Adrenal gland (tissue), 12 donors: Measurements from ENCODE around the gene SLC17A6. TPM values are rescaled to one million over a fixed set of nuclear protein-coding genes. Genes with fewer than 3 reads are reported as not detected.

Experiments used
- DNase-seq, 7 donors: peaks; one replicate each; pipeline ENCODE4 v3.0.0-alpha.2; 2019 to 2020
- H3K27ac ChIP-seq, 5 donors: fragments of 200-600 bp; sonication (generic) in 4 of 5; 1 replicate in 3 of 5; 2 replicates in 2 of 5; pipeline versions ENCODE4 v1.5.1 to v1.8.0; 2016 to 2020; ENCODE audit warnings: mild to moderate bottlenecking in 1 of 5
- H3K27me3 ChIP-seq: fragments of 200-600 bp; 2 replicates; pipeline ENCODE4 v1.8.0; 2021
- H3K36me3 ChIP-seq, 2 donors: fragments of 200-600 bp; replicated peaks in 1 of 2; 1 replicate in 1 of 2; 2 replicates in 1 of 2; pipeline versions ENCODE4 v1.5.1 to v1.8.0; 2018 to 2022
- H3K4me1 ChIP-seq, 2 donors: fragments of 200-600 bp; replicated peaks in 1 of 2; 1 replicate in 1 of 2; 2 replicates in 1 of 2; pipeline versions ENCODE4 v1.5.1 to v1.8.0; 2018 to 2021
- H3K4me3 ChIP-seq, 4 donors: fragments of 200-600 bp; sonication (generic) in 3 of 4; one replicate each; pipeline ENCODE4 v1.5.1; 2016 to 2018
- H3K9me3 ChIP-seq, 3 donors: fragments of 200-600 bp; sonication (generic) in 1 of 3; replicated peaks in 1 of 3; 1 replicate in 2 of 3; 2 replicates in 1 of 3; pipeline versions ENCODE4 v1.5.1 to v1.8.0; 2016 to 2021
- CTCF ChIP-seq, 6 experiments: fragments of 450-650 bp in 4 of 6; fragments of 200-600 bp in 2 of 6; sonication (generic) in 1 of 6; IDR thresholded peaks; 1 replicate in 5 of 6; 2 replicates in 1 of 6; pipeline versions ENCODE4 v1.5.1 to v1.8.0; 2016 to 2021; ENCODE audit warnings: antibody characterized with exemption in 6 of 6, mild to moderate bottlenecking in 2 of 6, moderate library complexity in 1 of 6
- POLR2A ChIP-seq, 2 donors: fragments of 450-650 bp; IDR thresholded peaks; one replicate each; pipeline ENCODE4 v1.6.1; 2017; ENCODE audit warnings: antibody characterized with exemption in 2 of 2, mild to moderate bottlenecking in 2 of 2, moderate library complexity in 1 of 2
- WGBS, 4 donors: extraction: QIAGEN DNeasy Blood & Tissue Kit in 2 of 4; methylation state at CpG; one replicate each; pipeline versions ENCODE4 v1.1.5 to v1.1.7; 2013 to 2017; 5-methylcytosine and 5-hydroxymethylcytosine counted together
- intact Hi-C, 2 donors: fragments of 100-400 bp; cut with DNase I; formaldehyde crosslinking; loops; one replicate each; pipeline versions ENCODE4 v1.14.1 to v1.15.0; 2022 to 2023
- polyA plus RNA-seq, 3 donors: library from polyadenylated mRNA; stranded (reverse); fragments of 200-250 nt in 2 of 3; fragments of 350-450 nt in 1 of 3; fragmentation: Illumina TruSeq in 1 of 3; extraction: RNeasy Lipid Tissue Mini Kit (QIAGEN cat#74804) in 1 of 3; gene quantifications; one replicate each; pipeline ENCODE4 v1.2.3, GENCODE V29; 2013 to 2014
- total RNA-seq, 9 donors: library from RNA; depleted of rRNA in 4 of 9; stranded (reverse); fragments of >200 nt in 4 of 9; fragments of 120-200 nt in 1 of 9; fragmentation: NEBNext Ultra II Directional in 1 of 9; extraction: Animal tissue kit (Norgen Biotek cat#: 25700) in 1 of 9; gene quantifications; one replicate each; pipeline versions ENCODE4 v1.1.0 to v1.2.4, GENCODE V29; 2013 to 2023
- donor health status: healthy with polysubstance abuse.
- donor health status: Bipolar disorder and iron deficiency.
- donor health status: DM: yes; HTN: yes; CAD: no.
- donor health status: DM: no; HTN: no; CAD: no.
- donor health status: DM: no; HTN: no; CAD: no.
- donor health status: DM: yes; HTN: yes; CAD: no.

Gene SLC17A6
- total and polyA plus RNA-seq, 12 donors: not detected

- no peak overlapping the region for H3K27ac ChIP-seq
- 70 to 83% (median 76%) methylated on average over 1 of the region's 1 CpG for WGBS, 4 donors
- no peaks in the 10 kb centered on the region for H3K27me3 ChIP-seq
- no peaks in the 10 kb centered on the region for H3K4me1 ChIP-seq
- H3K9me3 ChIP-seq: no peaks in the 10 kb centered on the region
- DNase-seq: no peak
- H3K4me3 ChIP-seq: no peak overlapping the region
- no peak for TF ChIP-seq CTCF (IDR thresholded peaks at IDR 0.05)
- TF ChIP-seq POLR2A (IDR thresholded peaks at IDR 0.05): no peak
- intact Hi-C loops: no loop called here
- H3K36me3 ChIP-seq: no peaks in the 10 kb centered on the region
Observed at GRCh38 chr11:22407267-22407666, 69.1 kb downstream of the SLC17A6 start.

DNA sequence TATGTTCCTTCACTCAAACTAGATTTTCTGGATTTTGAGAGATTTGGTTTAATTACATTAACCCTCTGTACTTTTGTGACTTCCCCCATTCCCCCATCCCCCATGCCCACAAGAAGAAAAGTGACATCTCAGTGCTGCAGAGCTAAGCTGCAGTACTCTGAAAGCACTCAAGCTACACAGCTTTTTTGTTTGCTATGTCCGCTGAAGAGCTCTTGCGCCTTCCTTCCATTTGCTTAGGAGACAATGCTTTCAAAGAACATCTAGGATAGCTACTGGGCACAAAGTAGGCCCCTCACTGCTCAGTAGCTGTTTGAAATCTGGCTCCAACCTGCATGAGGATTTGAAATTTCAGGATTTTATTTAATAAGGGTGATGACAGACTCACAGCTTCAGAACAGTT is 69.7 kb downstream of the SLC17A6 start:
- H3K9me3 ChIP-seq: no peaks in the 10 kb centered on the region
- no peaks in the 10 kb centered on the region for H3K36me3 ChIP-seq
- no peaks in the 10 kb centered on the region for H3K27me3 ChIP-seq
- no peaks in the 10 kb centered on the region for H3K4me1 ChIP-seq
- no peak overlapping the region for H3K27ac ChIP-seq
- H3K4me3 ChIP-seq: no peak overlapping the region
- DNase-seq: no peak
- intact Hi-C loops: no loop called here
- WGBS, 4 donors: 51 to 81% (median 78%) methylated on average over 2 of the region's 2 CpGs
- TF ChIP-seq POLR2A (IDR thresholded peaks at IDR 0.05) (no peak), CTCF (IDR thresholded peaks at IDR 0.05) (no peak)

- no peaks in the 10 kb centered on the region for H3K4me1 ChIP-seq
- H3K4me3 ChIP-seq: no peak overlapping the region
- H3K27me3 ChIP-seq: no peaks in the 10 kb centered on the region
- TF ChIP-seq CTCF (IDR thresholded peaks at IDR 0.05) (no peak), POLR2A (IDR thresholded peaks at IDR 0.05) (no peak)
- DNase-seq: no peak
- no peak overlapping the region for H3K27ac ChIP-seq
- intact Hi-C loops: no loop called here
- 75 to 80% (median 80%) methylated on average over 4 of the region's 4 CpGs for WGBS, 4 donors
- H3K36me3 ChIP-seq: no peaks in the 10 kb centered on the region
- H3K9me3 ChIP-seq: no peaks in the 10 kb centered on the region
Observed at GRCh38 chr11:22415476-22415875, 77.3 kb downstream of the SLC17A6 start.

- intact Hi-C loops: no loop called here
- no peaks in the 10 kb centered on the region for H3K27me3 ChIP-seq
- no peak for DNase-seq
- 40 to 62% (median 45%) methylated on average over 4 of the region's 4 CpGs for WGBS, 4 donors
- no peaks in the 10 kb centered on the region for H3K9me3 ChIP-seq
- no peak overlapping the region for H3K4me3 ChIP-seq
- no peak for TF ChIP-seq POLR2A (IDR thresholded peaks at IDR 0.05)
- no peak for TF ChIP-seq CTCF (IDR thresholded peaks at IDR 0.05)
- H3K36me3 ChIP-seq: no peaks in the 10 kb centered on the region
- no peaks in the 10 kb centered on the region for H3K4me1 ChIP-seq
- H3K27ac ChIP-seq: no peak overlapping the region
Observed at GRCh38 chr11:22416462-22416861, 78.3 kb downstream of the SLC17A6 start.
